Activated T-cell treated with anti-CD3 and anti-CD28 coated beads, Interleukin-2, amount 50 U/mL, for 48 hours (primary cell): ENCODE measurements around the gene CBLN3.
"Not testable (repeated sequence)": the region's sequence is repeated elsewhere in the genome, so short reads cannot be mapped to it uniquely, and the experiment has no call there.

Source experiments
- DNase-seq, 2 experiments: peaks; one replicate each; pipeline ENCODE4 v3.0.0-alpha.2; 2020

The CBLN3 gene

DNA sequence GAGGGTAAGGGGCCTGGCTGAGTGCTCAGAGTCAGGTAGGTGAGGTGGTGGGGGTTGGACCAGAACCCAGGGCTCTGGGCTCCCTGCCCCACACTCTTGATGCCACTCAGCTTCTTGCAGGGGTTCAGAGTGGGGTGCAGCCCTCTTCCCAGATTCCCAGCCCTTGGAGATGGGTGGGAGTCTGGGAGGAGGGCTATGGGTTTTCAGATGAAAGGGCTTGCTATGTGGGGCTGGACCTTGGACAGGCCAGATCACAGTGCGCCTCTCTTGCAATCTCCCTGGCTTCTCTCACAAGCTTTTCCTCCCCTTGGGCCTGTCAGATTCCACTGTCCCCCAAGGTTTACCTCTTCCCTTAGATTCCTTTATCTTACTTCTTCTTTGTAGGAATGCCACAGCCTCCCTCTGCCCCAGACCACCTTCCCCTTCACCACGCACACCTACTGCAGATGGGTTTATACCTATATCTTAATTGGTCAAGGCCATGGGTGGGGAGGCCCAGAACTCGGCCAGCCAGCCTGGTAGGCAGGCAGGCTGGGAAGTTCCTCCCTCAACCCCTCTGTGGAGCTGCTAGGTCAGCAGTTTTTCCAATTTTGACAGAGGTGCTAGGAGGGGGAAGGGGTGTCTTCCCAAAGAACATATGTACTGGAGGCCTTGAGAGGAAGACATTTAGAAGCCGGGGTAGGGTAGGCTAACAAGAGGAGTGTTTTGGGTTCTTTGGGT, 29.3 kb downstream of the CBLN3 start:
- no peak for DNase-seq

DNA sequence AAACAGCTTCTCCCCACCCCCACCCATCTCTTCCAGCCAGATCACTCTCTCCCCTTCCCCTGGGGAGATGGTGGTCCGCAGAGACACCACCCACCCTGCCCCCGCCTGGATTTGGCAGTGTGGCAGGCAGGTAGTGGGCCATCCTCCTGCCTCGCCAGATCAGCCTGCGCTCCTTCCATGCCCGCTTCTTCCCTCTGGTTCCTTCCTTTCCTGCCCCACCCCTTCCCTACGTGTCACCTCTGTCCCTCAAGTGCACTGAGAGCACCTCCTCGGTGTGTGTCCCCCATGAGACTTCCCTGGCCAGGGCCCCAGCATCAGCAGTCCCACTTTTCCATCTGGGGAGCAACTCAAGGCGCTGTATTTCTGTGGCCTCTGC, 30.0 kb downstream of the CBLN3 start:
- no peak for DNase-seq

DNA sequence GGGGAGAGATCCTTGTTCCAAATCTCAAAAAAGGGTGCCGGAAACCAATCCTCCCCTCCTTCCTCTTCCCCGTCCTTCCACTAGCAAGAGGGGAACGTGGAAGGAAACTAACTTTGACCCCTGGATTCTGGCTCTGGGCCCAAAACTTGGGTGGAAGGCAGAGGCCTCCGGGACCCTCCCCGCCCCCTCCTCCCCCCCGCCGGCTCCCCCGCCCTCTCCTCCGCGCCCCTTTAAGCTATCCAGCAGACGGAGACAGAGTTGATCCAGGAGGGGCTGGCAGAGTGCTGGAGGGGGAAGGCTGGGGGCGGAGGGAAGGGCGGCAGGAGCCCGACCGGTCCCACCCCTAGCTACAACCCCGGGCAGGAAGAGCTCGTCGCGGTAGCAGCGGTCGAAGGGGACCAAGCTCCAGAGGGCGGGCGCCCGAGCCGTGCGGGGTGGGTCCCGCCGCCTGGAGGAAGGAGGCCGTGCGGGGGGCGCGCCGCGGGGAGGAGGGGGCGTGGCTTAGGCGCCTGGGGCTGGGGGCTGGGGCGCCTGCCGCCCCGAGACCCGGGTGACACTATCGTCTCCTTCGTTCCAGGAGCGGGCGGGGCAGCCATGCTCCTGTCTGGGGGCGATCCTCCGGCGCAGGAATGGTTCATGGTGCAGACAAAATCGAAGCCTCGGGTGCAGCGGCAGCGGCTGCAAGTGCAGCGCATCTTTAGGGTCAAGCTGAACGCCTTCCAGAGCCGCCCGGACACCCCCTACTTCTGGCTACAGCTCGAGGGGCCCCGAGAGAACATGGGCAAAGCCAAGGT, 30.6 kb downstream of the CBLN3 start, which contains the start of gene NYNRIN:
TSS of gene NYNRIN (plus strand) at position 351 of the 794 bp plus-strand sequence. CDS start at position 595, 244 bp downstream.
- peak; percentile 34 to 35 for DNase-seq

DNA sequence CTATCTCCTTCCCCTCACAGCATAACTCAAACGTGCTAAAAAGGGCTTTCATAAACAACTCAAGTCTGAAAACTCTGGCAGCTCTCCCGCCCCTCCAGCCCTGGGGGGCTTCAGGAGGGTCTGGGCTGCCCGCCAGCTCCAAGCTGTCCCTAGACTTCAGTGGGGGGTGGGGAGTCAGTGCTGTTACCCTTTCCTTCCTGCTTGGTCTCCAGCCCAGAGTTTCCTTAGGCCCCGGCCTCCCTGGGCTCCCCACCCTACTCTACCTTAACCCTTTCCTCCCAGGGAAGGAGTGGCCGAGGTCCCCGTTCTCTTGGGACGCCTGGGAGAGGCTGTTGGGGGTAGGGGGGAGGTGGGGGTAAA, 31.2 kb downstream of the CBLN3 start:
- DNase-seq, result no peak

- no peak for DNase-seq
Measured at GRCh38 chr14:24397639-24398292, 31.7 kb downstream of the CBLN3 start.

GRCh38 chr14:24395609-24396582, 33.6 kb downstream of the CBLN3 start:
- DNase-seq, result no peak

- no peak for DNase-seq
Measured at GRCh38 chr14:24394275-24394674, 35.2 kb downstream of the CBLN3 start.

GRCh38 chr14:24392325-24393091, 37.0 kb downstream of the CBLN3 start:
- no peak for DNase-seq

- DNase-seq, result no peak
Measured at GRCh38 chr14:24390701-24391468, 38.6 kb downstream of the CBLN3 start.

DNA sequence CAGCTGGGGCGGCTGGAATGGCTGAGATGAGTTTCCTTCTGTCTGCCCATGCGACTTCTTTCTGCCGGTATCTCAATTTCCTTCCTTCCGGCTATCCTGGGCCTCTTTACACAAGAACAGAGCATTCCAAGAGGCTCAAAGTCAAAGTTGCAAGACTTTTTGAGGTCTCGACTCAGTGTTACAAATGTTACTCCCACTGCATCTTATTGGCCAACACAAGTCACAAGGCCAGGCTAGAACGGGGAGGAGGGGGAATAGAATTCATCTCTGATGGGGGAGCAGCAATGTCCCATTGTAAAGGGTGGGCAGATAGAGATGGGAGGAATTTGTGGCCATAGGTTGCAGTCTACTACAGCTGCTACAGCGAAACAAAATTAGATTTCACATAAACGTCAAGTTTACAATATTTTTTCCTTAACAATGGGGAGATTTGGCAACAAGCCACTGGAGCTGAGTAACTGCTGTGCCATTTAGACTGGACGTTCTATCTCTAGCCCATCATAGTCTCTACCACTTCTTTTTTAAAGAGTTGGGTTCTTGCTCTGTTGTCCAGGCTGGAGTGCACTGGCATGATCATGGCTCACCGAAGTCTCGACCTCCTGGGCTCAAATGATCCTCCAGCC, 40.1 kb downstream of the CBLN3 start:
- no peak for DNase-seq

DNA sequence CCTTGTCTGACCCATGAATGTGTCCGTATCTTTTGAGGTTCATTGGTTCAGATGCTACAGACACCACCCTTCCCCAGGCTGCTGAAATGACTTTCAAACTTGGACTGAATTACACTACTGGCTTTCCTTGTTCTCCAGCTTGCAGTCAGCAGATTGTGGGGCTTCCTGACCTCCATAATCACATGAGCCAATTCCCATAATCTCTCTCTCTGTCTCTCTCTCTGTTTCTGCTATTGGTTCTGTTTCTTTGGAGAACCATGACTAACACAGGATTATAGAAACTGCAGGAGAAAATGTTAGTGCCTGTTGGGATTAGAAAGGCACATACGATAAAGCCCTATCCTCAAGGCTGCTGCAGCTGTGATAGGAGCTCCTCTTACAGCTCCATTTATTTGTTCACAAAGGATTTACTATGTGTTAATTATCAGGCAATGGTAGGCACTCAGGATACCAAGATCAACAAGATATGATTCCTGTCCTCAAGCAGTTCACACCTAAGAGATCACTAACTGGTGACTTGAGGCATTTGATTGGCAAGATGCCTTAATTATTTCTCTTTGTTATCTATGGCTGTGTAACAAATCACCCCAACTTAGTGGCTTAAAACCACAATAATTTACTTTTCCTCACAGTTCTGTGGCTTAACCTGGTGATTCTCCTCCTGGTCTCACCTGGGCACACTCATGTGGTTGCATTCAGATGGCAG, 40.8 kb downstream of the CBLN3 start:
- DNase-seq, result no peak

- DNase-seq, result not testable (repeated sequence)
Measured at GRCh38 chr14:24387579-24387978, 41.9 kb downstream of the CBLN3 start.

- DNase-seq, result no peak
Measured at GRCh38 chr14:24387009-24387345, 42.5 kb downstream of the CBLN3 start.

GRCh38 chr14:24385524-24385923, 43.9 kb downstream of the CBLN3 start:
- DNase-seq, result no peak

- no peak for DNase-seq
Measured at GRCh38 chr14:24384169-24384568, 45.3 kb downstream of the CBLN3 start.

DNA sequence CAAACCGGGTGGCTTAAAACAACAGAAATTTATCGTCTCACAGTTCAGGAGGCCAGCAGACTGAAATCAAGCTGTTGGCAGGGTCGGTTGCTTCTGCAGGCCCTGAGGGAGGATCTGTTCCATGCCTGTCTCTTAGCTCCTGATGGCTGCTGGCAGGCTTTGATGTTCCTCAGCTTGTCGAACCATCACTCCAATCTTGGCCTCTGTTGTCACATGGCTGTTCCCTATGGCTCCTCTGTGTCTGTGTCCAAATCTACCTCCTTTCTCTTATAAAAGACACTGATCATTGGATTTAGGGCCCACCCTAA, 47.5 kb downstream of the CBLN3 start:
- DNase-seq, result no peak

- no peak for DNase-seq
Measured at GRCh38 chr14:24381363-24382063, 48.0 kb downstream of the CBLN3 start.

GRCh38 chr14:24379907-24380730, 49.3 kb downstream of the CBLN3 start:
- no peak for DNase-seq
